ENCODE data around the gene PLEKHG4.

PLEKHG4 gene

GRCh38 chr16:67265834-67266233 lies 13.5 kb upstream of the PLEKHG4 start:
- DNase-seq = no peak

GRCh38 chr16:67268136-67268579 lies 11.2 kb upstream of the PLEKHG4 start:
- DNase-seq = no peak

GRCh38 chr16:67269766-67270165 lies 9.6 kb upstream of the PLEKHG4 start:
- DNase-seq = no peak

GRCh38 chr16:67270931-67271338 lies 8.4 kb upstream of the PLEKHG4 start:
- DNase-seq = no peak

GRCh38 chr16:67271446-67271845 lies 7.9 kb upstream of the PLEKHG4 start:
- DNase-seq = no peak

- no peak for DNase-seq
Observed at GRCh38 chr16:67275321-67275720, 4.0 kb upstream of the PLEKHG4 start.

- DNase-seq = peak; percentile 12 to 33
Observed at GRCh38 chr16:67277294-67277998, 1.9 kb upstream of the PLEKHG4 start.

GRCh38 chr16:67277999-67278772 lies 1.1 kb upstream of the PLEKHG4 start:
- DNase-seq = no peak

- peak; percentile 27 to 39 for DNase-seq
Observed at GRCh38 chr16:67278773-67279295, 498 bp upstream of the PLEKHG4 start.

- DNase-seq = no peak
Observed at GRCh38 chr16:67280090-67281015, 1.0 kb downstream of the PLEKHG4 start.

- no peak for DNase-seq
Observed at GRCh38 chr16:67281536-67282446, 2.5 kb downstream of the PLEKHG4 start.

- no peak for DNase-seq
Observed at GRCh38 chr16:67282447-67282805, 3.1 kb downstream of the PLEKHG4 start.

GRCh38 chr16:67283039-67283825 lies 3.9 kb downstream of the PLEKHG4 start:
- DNase-seq = no peak

GRCh38 chr16:67283826-67284555 lies 4.7 kb downstream of the PLEKHG4 start:
- DNase-seq = no peak

GRCh38 chr16:67284699-67285646 lies 5.6 kb downstream of the PLEKHG4 start:
- DNase-seq = no peak

- no peak for DNase-seq
Observed at GRCh38 chr16:67286441-67287235, 7.3 kb downstream of the PLEKHG4 start.

GRCh38 chr16:67287960-67288359 lies 8.6 kb downstream of the PLEKHG4 start:
- DNase-seq = no peak

- DNase-seq = no peak
Observed at GRCh38 chr16:67291461-67291860, 12.1 kb downstream of the PLEKHG4 start.
